HCT116 (cell line): Measurements from ENCODE around the gene PXDN.

Experiments
- CEBPB ChIP-seq: IDR thresholded peaks from 2 replicates; pipeline ENCODE4 v1.6.1; 2012; ENCODE audit warnings: low read depth
- EZH2phosphoT487 ChIP-seq: fragments of 200-600 bp; IDR thresholded peaks from 2 replicates; pipeline ENCODE4 v1.6.1; 2018; ENCODE audit warnings: antibody characterized with exemption, borderline replicate concordance
- POLR2AphosphoS5 ChIP-seq: IDR thresholded peaks from 2 replicates; pipeline ENCODE4 v1.6.1; 2011; ENCODE audit warnings: mild to moderate bottlenecking, low read depth, low read length, moderate library complexity

DNA sequence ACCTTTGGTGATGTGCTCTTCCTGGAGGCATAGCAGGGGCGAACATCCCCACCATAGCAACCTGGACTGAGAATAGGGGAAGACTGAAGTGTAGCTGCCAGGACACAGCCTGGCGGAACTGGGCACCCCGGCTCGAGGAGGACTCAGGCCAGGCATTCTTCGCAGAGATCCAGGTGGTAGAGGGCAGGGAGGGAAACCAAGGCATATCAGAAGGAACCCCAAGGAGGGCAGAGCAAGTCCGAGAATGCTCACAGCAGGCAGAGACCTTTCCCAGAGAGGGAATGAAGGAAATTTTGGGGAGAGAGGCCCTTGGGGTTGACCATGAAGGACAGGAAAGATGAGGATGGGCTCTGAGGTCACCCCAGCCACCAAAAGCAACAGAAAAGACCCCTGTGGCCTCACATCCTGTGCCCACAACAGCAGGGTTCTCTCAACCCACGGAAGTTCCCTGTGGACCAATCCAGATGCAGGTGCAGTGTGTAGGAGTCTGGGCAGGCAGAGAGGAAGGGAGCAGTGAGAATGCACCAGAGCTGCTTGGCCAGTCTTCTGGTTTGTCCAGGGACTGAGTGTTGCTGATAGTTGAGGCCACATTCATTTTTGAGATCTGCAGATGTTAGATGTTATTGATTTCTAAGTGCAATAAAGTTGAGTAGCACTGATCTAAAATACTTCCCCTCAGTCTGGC is 136.9 kb downstream of the PXDN start:
- no peak for TF ChIP-seq POLR2AphosphoS5
- TF ChIP-seq CEBPB, result no peak
- TF ChIP-seq EZH2phosphoT487, result no peak
